HFF-Myc (cell line): ENCODE data around the gene AASDH.

Experiments
- DNase-seq: peaks from one replicate; pipeline ENCODE4 v3.0.0-alpha.2; 2011; ENCODE audit warnings: low read depth; ENCODE audit errors: extremely low read depth
- H3K4me3 ChIP-seq: replicated peaks from 2 replicates; pipeline ENCODE4 v1.5.1; 2011; ENCODE audit warnings: low read depth, mild to moderate bottlenecking, control low read depth, low read length
- CTCF ChIP-seq: IDR thresholded peaks from 2 replicates; pipeline ENCODE4 v1.5.1; 2012; ENCODE audit warnings: mild to moderate bottlenecking, low read depth, low read length, control low read depth; ENCODE audit errors: missing control alignments

Gene AASDH

DNA sequence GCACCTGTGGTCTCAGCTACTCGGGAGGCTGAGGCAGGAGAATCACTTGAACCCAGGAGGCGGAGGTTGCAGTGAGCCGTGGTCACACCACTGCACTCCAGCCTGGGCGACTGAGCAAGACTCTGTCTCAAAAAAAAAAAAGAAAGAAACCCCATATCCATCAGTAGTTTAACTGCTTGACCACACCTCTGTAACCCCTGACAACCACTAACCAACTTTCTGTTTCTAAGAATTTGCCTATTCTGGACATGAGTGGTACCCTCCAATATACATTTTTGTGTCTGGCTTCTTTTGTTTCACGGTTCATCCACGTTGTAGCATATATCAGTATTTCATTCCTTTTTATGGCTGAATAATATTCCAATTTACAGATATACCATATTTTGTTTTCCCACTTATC is 39.0 kb upstream of the AASDH start:
- no peak overlapping the region for H3K4me3 ChIP-seq
- no peak for DNase-seq
- TF ChIP-seq CTCF = no peak

DNA sequence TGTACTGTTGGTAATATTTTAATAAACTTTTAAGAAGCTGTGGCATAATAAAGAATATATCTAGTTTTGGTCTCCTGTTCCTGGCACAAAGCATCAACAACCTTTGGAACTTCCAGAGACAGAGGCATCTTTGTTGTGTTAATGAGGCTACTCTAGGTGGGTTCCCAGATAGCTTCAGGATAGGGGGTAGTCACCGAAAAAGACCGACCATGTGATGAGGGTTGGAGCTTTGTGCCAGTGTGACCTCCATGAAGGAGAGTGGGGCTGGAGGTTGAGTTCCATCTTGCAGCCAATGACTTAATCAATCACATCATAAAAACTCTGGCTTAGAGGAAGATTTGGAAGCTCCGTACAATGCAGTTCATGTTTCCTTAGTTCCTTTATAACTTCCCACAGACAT is 38.2 kb upstream of the AASDH start:
- H3K4me3 ChIP-seq = no peak overlapping the region
- TF ChIP-seq CTCF = no peak

DNA sequence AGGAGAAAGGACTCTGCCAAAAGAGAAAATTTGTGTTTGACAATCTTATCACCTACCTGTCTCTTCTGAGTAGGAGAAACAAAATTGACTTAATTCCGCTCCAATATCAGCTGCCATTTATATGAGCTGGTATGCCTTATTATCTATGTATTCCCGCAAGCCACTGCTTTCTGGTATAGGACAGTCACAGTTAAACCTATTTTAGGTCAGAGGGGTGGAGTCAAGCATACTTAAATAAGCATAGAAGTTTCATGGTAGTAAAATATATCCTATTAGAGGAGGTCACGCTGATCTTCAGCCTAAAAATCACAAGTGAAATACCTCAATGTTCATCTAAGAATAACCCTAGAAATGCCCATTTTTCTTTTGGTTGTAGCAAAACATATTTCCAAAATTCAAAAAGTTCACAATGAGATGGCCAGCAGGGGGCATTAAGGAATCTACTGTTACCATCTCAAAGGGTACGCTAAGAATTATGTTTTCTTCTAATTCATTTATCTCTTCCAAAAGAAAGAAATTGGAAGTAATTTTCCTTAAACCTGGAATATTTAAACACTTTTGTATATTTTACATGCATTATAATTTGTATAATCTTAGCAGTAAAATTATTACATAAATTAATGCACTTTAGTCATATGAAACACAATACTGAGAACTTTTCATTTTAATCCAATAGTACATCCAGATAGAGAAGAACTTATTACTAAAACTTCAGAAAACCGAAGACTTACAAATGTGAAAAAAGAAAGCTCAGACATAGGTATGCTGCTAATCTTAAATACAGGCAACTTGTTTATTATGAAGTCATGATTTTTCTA is 37.6 kb upstream of the AASDH start:
- TF ChIP-seq CTCF = peak; percentile 46
- H3K4me3 ChIP-seq = no peak overlapping the region
- no peak for DNase-seq

More for the DNA sequence above, 38.2 kb upstream of the AASDH start:
- no peak for DNase-seq

GRCh38 chr4:56424176-56424575 is 36.9 kb upstream of the AASDH start:
- no peak for DNase-seq
- TF ChIP-seq CTCF = no peak
- H3K4me3 ChIP-seq = no peak overlapping the region

GRCh38 chr4:56417396-56417795 is 30.1 kb upstream of the AASDH start:
- no peak for DNase-seq
- H3K4me3 ChIP-seq = no peak overlapping the region
- TF ChIP-seq CTCF = no peak

- no peak overlapping the region for H3K4me3 ChIP-seq
- TF ChIP-seq CTCF = no peak
- DNase-seq = no peak
Measured at GRCh38 chr4:56416349-56416748, 29.1 kb upstream of the AASDH start.
